ENCODE data around the gene CCL23.

DNA sequence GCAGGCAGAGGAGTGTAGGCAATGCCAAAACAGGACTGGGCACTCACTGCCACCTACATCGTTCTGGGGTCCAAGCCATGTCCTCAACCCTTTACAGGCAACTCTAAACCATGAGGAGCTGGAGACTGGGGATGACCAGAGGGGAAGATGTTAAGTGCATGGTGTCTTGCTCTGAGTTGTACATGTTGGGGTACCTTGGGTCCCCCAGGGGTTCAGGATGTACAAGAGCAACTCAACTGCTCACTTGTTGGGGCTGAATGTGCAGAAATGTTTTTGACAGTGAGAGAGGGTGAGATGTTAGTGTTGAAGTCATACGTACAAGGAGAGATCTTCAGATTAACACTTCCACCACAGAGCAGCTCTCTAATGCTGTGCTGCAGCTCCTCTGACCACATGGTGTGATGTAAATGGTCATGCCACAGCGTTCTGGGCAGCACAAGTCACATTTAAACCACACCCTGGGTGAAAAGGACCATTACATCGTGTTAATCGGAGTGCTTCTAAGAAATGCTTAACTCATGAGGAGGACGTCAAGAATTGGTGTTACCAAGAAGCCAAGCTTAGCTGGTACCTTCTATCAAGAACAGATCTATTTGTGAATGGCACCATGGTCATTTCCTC, 48.7 kb upstream of the CCL23 start:
- TF ChIP-seq, protein P1, sequence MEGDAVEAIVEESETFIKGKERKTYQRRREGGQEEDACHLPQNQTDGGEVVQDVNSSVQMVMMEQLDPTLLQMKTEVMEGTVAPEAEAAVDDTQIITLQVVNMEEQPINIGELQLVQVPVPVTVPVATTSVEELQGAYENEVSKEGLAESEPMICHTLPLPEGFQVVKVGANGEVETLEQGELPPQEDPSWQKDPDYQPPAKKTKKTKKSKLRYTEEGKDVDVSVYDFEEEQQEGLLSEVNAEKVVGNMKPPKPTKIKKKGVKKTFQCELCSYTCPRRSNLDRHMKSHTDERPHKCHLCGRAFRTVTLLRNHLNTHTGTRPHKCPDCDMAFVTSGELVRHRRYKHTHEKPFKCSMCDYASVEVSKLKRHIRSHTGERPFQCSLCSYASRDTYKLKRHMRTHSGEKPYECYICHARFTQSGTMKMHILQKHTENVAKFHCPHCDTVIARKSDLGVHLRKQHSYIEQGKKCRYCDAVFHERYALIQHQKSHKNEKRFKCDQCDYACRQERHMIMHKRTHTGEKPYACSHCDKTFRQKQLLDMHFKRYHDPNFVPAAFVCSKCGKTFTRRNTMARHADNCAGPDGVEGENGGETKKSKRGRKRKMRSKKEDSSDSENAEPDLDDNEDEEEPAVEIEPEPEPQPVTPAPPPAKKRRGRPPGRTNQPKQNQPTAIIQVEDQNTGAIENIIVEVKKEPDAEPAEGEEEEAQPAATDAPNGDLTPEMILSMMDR (IDR thresholded peaks at IDR 0.05) = no peak
- no peak for TF ChIP-seq POLR2AphosphoS5 (IDR thresholded peaks at IDR 0.05)
